Measurements from ENCODE around the gene IL1RAPL1.

- TF ChIP-seq, protein P1, sequence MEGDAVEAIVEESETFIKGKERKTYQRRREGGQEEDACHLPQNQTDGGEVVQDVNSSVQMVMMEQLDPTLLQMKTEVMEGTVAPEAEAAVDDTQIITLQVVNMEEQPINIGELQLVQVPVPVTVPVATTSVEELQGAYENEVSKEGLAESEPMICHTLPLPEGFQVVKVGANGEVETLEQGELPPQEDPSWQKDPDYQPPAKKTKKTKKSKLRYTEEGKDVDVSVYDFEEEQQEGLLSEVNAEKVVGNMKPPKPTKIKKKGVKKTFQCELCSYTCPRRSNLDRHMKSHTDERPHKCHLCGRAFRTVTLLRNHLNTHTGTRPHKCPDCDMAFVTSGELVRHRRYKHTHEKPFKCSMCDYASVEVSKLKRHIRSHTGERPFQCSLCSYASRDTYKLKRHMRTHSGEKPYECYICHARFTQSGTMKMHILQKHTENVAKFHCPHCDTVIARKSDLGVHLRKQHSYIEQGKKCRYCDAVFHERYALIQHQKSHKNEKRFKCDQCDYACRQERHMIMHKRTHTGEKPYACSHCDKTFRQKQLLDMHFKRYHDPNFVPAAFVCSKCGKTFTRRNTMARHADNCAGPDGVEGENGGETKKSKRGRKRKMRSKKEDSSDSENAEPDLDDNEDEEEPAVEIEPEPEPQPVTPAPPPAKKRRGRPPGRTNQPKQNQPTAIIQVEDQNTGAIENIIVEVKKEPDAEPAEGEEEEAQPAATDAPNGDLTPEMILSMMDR (IDR thresholded peaks at IDR 0.05 in 4 of 5, conservative IDR thresholded peaks at IDR 0.05 in 1 of 5), result no peak
- no peak for TF ChIP-seq POLR2A (IDR thresholded peaks at IDR 0.05)
Measured at GRCh38 chrX:29952016-29952415, 1364.8 kb downstream of the IL1RAPL1 start.

All from gastrocnemius medialis (tissue), 4 donors.